Mesothelial cell of epicardium (in vitro differentiated cells): ENCODE data around the gene PTPN14. TPM values are rescaled to one million over a fixed set of nuclear protein-coding genes. Genes with fewer than 3 reads are reported as not detected.
A peak's percentile ranks its signal among the peaks of the same experiment; 100 is the strongest.

Source experiments
- DNase-seq, 2 experiments: peaks; one replicate each; pipeline ENCODE4 v3.0.0; 2021; ENCODE audit warnings: low spot score in 2 of 2; ENCODE audit not compliant: unreplicated experiment in 2 of 2
- H3K27ac Mint-ChIP-seq: 2 replicates; pipeline ENCODE4 v1.8.0; 2021; ENCODE audit warnings: mixed read lengths
- H3K27me3 Mint-ChIP-seq: 2 replicates; pipeline ENCODE4 v1.8.0; 2021; ENCODE audit warnings: low read depth, mixed read lengths
- H3K36me3 Mint-ChIP-seq: 2 replicates; pipeline ENCODE4 v1.8.0; 2021; ENCODE audit warnings: mixed read lengths
- H3K4me1 Mint-ChIP-seq: 2 replicates; pipeline ENCODE4 v1.8.0; 2021; ENCODE audit warnings: mixed read lengths
- H3K4me3 Mint-ChIP-seq: 2 replicates; pipeline ENCODE4 v1.8.0; 2021; ENCODE audit warnings: mild to moderate bottlenecking, moderate library complexity, mixed read lengths
- H3K9me3 Mint-ChIP-seq: 2 replicates; pipeline ENCODE4 v1.8.0; 2021; ENCODE audit warnings: mixed read lengths
- total RNA-seq: library from RNA; stranded (reverse); gene quantifications from 3 replicates; pipeline ENCODE4 v1.2.1, GENCODE V29; 2021
- TF ChIP-seq, protein P1 (sequence below): fragments of 200-600 bp; sonication (generic); IDR thresholded peaks from one replicate; pipeline ENCODE4 v1.5.0; 2021; ENCODE audit warnings: antibody characterized with exemption; ENCODE audit not compliant: unreplicated experiment

Gene PTPN14
- total RNA-seq, 1 donor from 2014 or later, result 75.8 TPM

DNA sequence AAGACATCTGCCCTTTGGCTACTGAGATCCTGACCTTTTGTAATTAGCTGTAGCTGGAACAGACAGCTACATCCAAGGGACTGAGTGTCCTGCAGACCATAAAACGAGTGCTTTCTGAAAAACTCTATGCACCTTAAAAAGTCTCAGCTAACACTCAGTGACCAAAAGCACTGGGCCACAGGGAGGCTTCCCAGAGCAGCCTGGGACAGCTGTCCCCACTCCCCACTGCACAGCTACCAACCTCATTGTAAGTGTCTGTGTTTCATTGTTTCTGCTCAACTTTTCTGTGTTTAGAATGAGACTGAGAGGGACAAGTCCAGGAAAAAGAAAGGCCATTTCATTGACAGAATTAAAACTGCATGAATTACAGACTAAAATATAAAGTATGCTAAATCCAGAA is 189.8 kb downstream of the PTPN14 start:
- no peak for DNase-seq
- Mint-ChIP-seq H3K9me3 (no peaks in the 10 kb centered on the region), H3K4me3 (no peak overlapping the region), H3K4me1 (peaks cover 10% of the 10 kb centered on the region), H3K36me3 (peaks cover 63% of the 10 kb centered on the region), H3K27me3 (no peaks in the 10 kb centered on the region), H3K27ac (no peak overlapping the region)
- TF ChIP-seq, protein P1, sequence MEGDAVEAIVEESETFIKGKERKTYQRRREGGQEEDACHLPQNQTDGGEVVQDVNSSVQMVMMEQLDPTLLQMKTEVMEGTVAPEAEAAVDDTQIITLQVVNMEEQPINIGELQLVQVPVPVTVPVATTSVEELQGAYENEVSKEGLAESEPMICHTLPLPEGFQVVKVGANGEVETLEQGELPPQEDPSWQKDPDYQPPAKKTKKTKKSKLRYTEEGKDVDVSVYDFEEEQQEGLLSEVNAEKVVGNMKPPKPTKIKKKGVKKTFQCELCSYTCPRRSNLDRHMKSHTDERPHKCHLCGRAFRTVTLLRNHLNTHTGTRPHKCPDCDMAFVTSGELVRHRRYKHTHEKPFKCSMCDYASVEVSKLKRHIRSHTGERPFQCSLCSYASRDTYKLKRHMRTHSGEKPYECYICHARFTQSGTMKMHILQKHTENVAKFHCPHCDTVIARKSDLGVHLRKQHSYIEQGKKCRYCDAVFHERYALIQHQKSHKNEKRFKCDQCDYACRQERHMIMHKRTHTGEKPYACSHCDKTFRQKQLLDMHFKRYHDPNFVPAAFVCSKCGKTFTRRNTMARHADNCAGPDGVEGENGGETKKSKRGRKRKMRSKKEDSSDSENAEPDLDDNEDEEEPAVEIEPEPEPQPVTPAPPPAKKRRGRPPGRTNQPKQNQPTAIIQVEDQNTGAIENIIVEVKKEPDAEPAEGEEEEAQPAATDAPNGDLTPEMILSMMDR, result no peak

DNA sequence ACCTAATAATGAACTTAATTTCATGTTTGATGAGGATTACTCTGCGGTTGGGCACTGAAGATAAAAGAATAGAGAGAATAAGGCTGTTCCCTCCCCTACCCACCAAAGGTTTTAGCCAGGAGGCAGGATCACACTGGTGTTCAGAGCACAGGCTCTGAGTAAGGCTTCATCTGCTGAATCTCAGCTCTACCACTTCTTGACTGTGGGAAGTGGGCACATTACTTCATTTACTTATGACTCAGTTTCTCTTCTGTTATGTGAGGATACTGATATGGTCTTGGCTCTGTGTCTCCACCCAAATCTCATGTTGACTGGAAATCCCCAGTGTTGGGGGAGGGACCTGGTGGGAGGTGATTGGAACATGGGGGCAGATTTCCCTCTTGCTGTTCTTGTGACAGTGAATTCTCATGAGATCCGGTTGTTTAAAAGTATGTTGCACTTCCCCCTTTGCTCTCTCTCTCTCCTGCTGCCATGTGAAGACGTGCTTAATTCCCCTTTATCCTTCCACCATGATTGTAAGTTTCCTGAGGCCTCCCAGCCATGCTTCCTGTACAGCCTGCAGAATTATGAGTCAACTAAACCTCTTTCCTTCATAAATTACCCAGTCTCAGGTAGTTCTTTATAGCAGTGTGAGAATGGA is 190.8 kb downstream of the PTPN14 start:
- TF ChIP-seq, protein P1, result no peak
- Mint-ChIP-seq H3K27me3 (no peaks in the 10 kb centered on the region), H3K36me3 (peaks cover 63% of the 10 kb centered on the region), H3K4me3 (no peak overlapping the region), H3K4me1 (peaks cover 10% of the 10 kb centered on the region), H3K27ac (no peak overlapping the region), H3K9me3 (no peaks in the 10 kb centered on the region)
- DNase-seq, result no peak

DNA sequence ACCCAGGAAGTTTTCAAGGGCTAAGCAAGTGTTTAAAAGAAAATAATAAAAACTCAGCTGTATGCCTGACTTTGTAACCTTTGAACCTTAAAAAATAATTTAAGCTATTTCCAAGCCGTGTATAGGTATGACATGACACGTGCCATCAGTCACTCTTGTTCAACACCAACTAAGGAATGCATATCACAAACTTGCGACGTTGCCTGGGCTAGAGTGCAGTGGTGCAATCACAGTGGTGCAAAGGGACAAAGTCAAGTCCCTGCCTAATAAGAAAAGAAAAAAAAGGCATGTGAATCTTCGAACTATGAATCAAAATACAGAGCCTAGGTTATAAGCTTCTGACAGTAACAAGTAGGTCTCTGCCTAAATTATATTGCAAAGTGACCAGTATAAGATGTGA is 191.3 kb downstream of the PTPN14 start:
- H3K4me1 Mint-ChIP-seq, result peaks cover 10% of the 10 kb centered on the region
- no peaks in the 10 kb centered on the region for H3K27me3 Mint-ChIP-seq
- no peaks in the 10 kb centered on the region for H3K9me3 Mint-ChIP-seq
- H3K4me3 Mint-ChIP-seq, result no peak overlapping the region
- peaks cover 68% of the 10 kb centered on the region for H3K36me3 Mint-ChIP-seq
- H3K27ac Mint-ChIP-seq, result no peak overlapping the region
- TF ChIP-seq, protein P1, result no peak
- no peak for DNase-seq

DNA sequence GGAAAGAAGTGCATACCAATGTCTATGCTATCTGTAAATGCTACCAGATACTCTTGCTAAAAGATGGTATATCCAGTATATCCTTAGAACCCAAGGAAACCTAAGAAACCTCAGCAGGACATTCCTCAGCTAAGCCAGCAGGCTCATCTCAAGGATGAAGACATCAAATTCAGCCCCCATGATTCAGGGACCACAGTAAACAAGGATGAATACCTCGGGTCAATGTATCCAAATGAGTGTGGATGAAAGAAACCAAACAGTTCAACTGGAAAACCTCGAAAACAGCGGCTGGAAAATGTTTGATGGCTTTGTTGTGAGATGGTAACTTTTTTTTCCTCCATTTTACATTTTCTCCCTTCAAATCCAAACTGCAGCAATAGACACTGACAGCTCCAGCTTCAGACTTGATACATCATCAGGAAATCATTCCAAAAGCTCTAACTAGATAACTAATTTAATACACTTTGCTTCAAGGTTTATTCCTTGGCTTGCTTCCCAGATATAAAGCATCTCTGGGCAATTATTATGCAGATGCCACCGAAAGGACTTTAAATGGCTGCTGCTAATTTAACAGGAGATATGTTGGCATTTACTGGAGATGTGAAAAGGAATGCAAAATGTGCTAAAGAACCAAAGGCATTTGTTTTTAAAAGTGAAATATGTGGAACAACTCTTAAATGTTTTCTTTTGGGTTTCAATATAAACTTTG is 196.8 kb downstream of the PTPN14 start:
- DNase-seq, result no peak
- Mint-ChIP-seq H3K4me3 (no peak overlapping the region), H3K4me1 (peaks cover 22% of the 10 kb centered on the region)

DNA sequence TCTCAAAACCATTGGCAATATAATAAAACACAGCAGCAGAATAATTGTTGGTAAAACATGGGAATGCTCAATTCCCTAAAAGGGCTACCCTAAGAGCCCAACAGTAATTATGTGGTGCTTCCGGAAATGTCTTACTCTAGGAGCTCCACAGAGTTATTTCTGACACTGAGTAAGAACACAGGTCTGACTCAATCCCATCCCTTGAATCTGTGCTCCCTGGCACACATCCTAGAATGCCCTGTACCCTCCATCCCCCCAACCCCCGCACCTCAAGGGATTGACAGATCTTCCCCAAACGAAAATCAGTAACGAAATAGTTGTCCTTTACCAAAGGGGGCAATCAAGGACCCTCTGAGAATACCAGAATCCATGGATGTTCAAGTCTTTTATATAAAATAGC is 198.6 kb downstream of the PTPN14 start:
- H3K27me3 Mint-ChIP-seq, result no peaks in the 10 kb centered on the region
- no peak for DNase-seq

More for the DNA sequence above, 196.8 kb downstream of the PTPN14 start:
- H3K9me3 Mint-ChIP-seq, result no peaks in the 10 kb centered on the region
- TF ChIP-seq, protein P1, result no peak
- H3K36me3 Mint-ChIP-seq, result peaks cover 31% of the 10 kb centered on the region
- H3K27ac Mint-ChIP-seq, result peak overlapping the region; percentile 52
- no peaks in the 10 kb centered on the region for H3K27me3 Mint-ChIP-seq

More for the DNA sequence above, 198.6 kb downstream of the PTPN14 start:
- no peak overlapping the region for H3K27ac Mint-ChIP-seq
- H3K4me3 Mint-ChIP-seq, result no peak overlapping the region
- no peaks in the 10 kb centered on the region for H3K9me3 Mint-ChIP-seq
- peaks cover 34% of the 10 kb centered on the region for H3K4me1 Mint-ChIP-seq
- peaks cover 29% of the 10 kb centered on the region for H3K36me3 Mint-ChIP-seq
- TF ChIP-seq, protein P1, result no peak
